Stomach (tissue), 9 donors: ENCODE data around the gene RNF123. TPM values are rescaled to one million over a fixed set of nuclear protein-coding genes. Genes with fewer than 3 reads are reported as not detected.

Experiments used
- DNase-seq, 2 donors: peaks; one replicate each; pipeline versions ENCODE4 v3.0.0 to v3.0.0-alpha.2; 2013 to 2019
- H3K27ac ChIP-seq, 5 donors: fragments of 200-600 bp in 4 of 5; sonication (generic) in 4 of 5; one replicate each; pipeline ENCODE4 v1.5.1; 2013 to 2019; ENCODE audit warnings: mild to moderate bottlenecking in 1 of 5, moderate library complexity in 1 of 5
- H3K27me3 ChIP-seq, 3 donors: fragments of 200-600 bp; sonication (generic); one replicate each; pipeline ENCODE4 v1.5.1; 2017 to 2019; ENCODE audit warnings: mixed run types in 1 of 3
- H3K36me3 ChIP-seq, 4 donors: fragments of 200-600 bp; sonication (generic); 1 replicate in 3 of 4; 2 replicates in 1 of 4; pipeline ENCODE4 v1.5.1; 2016 to 2019
- H3K4me1 ChIP-seq, 4 donors: fragments of 200-600 bp; sonication (generic); one replicate each; pipeline ENCODE4 v1.5.1; 2016 to 2019
- H3K4me3 ChIP-seq, 4 donors: fragments of 200-600 bp; sonication (generic) in 3 of 4; one replicate each; pipeline ENCODE4 v1.5.1; 2016 to 2019; ENCODE audit warnings: mild to moderate bottlenecking in 1 of 4
- H3K9me3 ChIP-seq, 4 donors: fragments of 200-600 bp; sonication (generic); one replicate each; pipeline ENCODE4 v1.5.1; 2016 to 2019
- CTCF ChIP-seq, 7 experiments: fragments of 450-650 bp in 4 of 7; fragments of 200-600 bp in 3 of 7; sonication (generic) in 3 of 7; IDR thresholded peaks; one replicate each; pipeline ENCODE4 v1.5.1; 2016 to 2019; ENCODE audit warnings: antibody characterized with exemption in 7 of 7, control low read depth in 2 of 7, mild to moderate bottlenecking in 1 of 7
- EP300 ChIP-seq: sonication (generic); formaldehyde crosslinking; IDR thresholded peaks from one replicate; pipeline ENCODE4 v1.6.1; 2017; ENCODE audit warnings: antibody characterized with exemption
- POLR2A ChIP-seq, 4 donors: fragments of 450-650 bp; IDR thresholded peaks; one replicate each; pipeline ENCODE4 v1.6.1; 2016; ENCODE audit warnings: antibody characterized with exemption in 4 of 4, control low read depth in 2 of 4, mild to moderate bottlenecking in 1 of 4, moderate library complexity in 1 of 4
- POLR2AphosphoS5 ChIP-seq, 3 donors: sonication (generic); formaldehyde crosslinking; IDR thresholded peaks; one replicate each; pipeline ENCODE4 v1.6.1; 2016; ENCODE audit warnings: antibody characterized with exemption in 3 of 3
- WGBS, 5 donors: extraction: QIAGEN DNeasy Blood & Tissue Kit in 3 of 5; methylation state at CpG; one replicate each; pipeline versions ENCODE4 v1.1.5 to v1.1.7; 2013 to 2018; 5-methylcytosine and 5-hydroxymethylcytosine counted together
- intact Hi-C: fragments of 100-400 bp; cut with DNase I; formaldehyde crosslinking; loops from one replicate; pipeline ENCODE4 v1.15.1; 2023; ENCODE audit warnings: low total_unique reads
- polyA plus RNA-seq, 3 donors: library from polyadenylated mRNA; stranded (reverse); fragments of 200-250 nt; gene quantifications; one replicate each; pipeline ENCODE4 v1.2.3, GENCODE V29; 2013
- total RNA-seq, 5 donors: library from RNA; depleted of rRNA; stranded (reverse); fragments of >200 nt; gene quantifications; one replicate each; pipeline versions ENCODE4 v1.1.0 to v1.2.3, GENCODE V29; 2014 to 2016
- donor health status: healthy with polysubstance abuse.
- donor health status: Bipolar disorder and iron deficiency.
- donor health status: healthy.

RNF123 gene
- total and polyA plus RNA-seq, 8 donors: 18.1 to 75.4 (median 26.6) TPM

- Histone ChIP-seq H3K4me3 (no peak overlapping the region), H3K4me1 (peaks cover 0 to 6% (median 0%) of the 10 kb centered on the region in 4 donors), H3K27ac (no peak overlapping the region), H3K36me3 (no peaks in the 10 kb centered on the region), H3K27me3 (peaks cover 0 to 24% (median 0%) of the 10 kb centered on the region in 3 donors), H3K9me3 (no peaks in the 10 kb centered on the region)
- intact Hi-C loops: no loop called here
- WGBS, 5 donors: 41 to 59% (median 56%) methylated on average over 2 of the region's 2 CpGs
- DNase-seq: no peak
- TF ChIP-seq EP300: no peak
- TF ChIP-seq POLR2AphosphoS5 (IDR thresholded peaks at IDR 0.05): no peak
- no peak for TF ChIP-seq CTCF (IDR thresholded peaks at IDR 0.05)
- no peak for TF ChIP-seq POLR2A (IDR thresholded peaks at IDR 0.05)
Measured at GRCh38 chr3:49658711-49659110, 30.6 kb upstream of the RNF123 start.

- Histone ChIP-seq H3K9me3 (no peaks in the 10 kb centered on the region), H3K36me3 (no peaks in the 10 kb centered on the region), H3K27ac (no peak overlapping the region), H3K27me3 (peaks cover 0 to 28% (median 0%) of the 10 kb centered on the region in 3 donors), H3K4me3 (no peak overlapping the region), H3K4me1 (peaks cover 0 to 6% (median 0%) of the 10 kb centered on the region in 4 donors)
- intact Hi-C loops: no loop called here
- DNase-seq: no peak
- WGBS, 5 donors: 48 to 76% (median 70%) methylated on average over 4 of the region's 4 CpGs
- no peak for TF ChIP-seq CTCF (IDR thresholded peaks at IDR 0.05)
- no peak for TF ChIP-seq POLR2AphosphoS5 (IDR thresholded peaks at IDR 0.05)
- TF ChIP-seq EP300: no peak
- no peak for TF ChIP-seq POLR2A (IDR thresholded peaks at IDR 0.05)
Measured at GRCh38 chr3:49659756-49660155, 29.6 kb upstream of the RNF123 start.

DNA sequence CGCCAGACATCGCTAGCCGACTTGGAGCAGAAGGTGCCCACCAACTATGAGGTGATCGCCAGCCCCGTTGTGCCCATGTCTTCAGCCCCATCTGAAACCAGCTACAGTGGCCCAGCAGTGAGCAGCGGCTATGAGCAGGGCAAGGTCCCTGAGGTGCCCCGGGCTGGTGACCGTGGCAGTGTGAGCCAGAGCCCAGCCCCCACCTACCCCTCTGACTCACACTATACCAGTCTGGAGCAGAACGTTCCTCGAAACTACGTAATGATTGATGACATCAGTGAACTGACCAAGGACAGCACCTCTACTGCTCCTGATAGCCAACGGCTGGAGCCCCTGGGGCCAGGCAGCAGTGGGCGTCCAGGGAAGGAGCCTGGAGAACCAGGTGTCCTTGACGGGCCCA lies 28.1 kb upstream of the RNF123 start:
- intact Hi-C loops: no loop called here
- no peak for DNase-seq
- Histone ChIP-seq H3K9me3 (no peaks in the 10 kb centered on the region), H3K27ac (no peak overlapping the region), H3K4me3 (no peak overlapping the region), H3K36me3 (no peaks in the 10 kb centered on the region), H3K27me3 (peaks cover 0 to 26% (median 0%) of the 10 kb centered on the region in 3 donors), H3K4me1 (peaks cover 0 to 20% (median 4%) of the 10 kb centered on the region in 4 donors)
- WGBS, 5 donors: 82 to 86% (median 85%) methylated on average over 13 to 14 of the region's 14 CpGs
- TF ChIP-seq POLR2A (IDR thresholded peaks at IDR 0.05) (no peak), POLR2AphosphoS5 (IDR thresholded peaks at IDR 0.05) (no peak), EP300 (no peak), CTCF (IDR thresholded peaks at IDR 0.05) (no peak)

- DNase-seq: no peak
- peaks cover 0 to 20% (median 4%) of the 10 kb centered on the region in 4 donors for H3K4me1 ChIP-seq
- 86 to 92% (median 89%) methylated on average over 14 to 22 of the region's 22 CpGs for WGBS, 5 donors
- H3K27me3 ChIP-seq: peaks cover 0 to 19% (median 0%) of the 10 kb centered on the region in 3 donors
- H3K4me3 ChIP-seq: no peak overlapping the region
- no peak overlapping the region for H3K27ac ChIP-seq
- H3K9me3 ChIP-seq: no peaks in the 10 kb centered on the region
- intact Hi-C loops: no loop called here
- no peaks in the 10 kb centered on the region for H3K36me3 ChIP-seq
- TF ChIP-seq CTCF (IDR thresholded peaks at IDR 0.05) (no peak), EP300 (no peak), POLR2A (IDR thresholded peaks at IDR 0.05) (no peak), POLR2AphosphoS5 (IDR thresholded peaks at IDR 0.05) (no peak)
Measured at GRCh38 chr3:49662021-49662420, 27.3 kb upstream of the RNF123 start.
